ENCODE results near the gene DNPEP. TPM values are rescaled to one million over a fixed set of nuclear protein-coding genes. Genes with fewer than 3 reads are reported as not detected.

Gene DNPEP
- total and polyA plus RNA-seq, 2 donors (not counting 3 experiments of a cell fraction or from before 2014, with no cell fraction given): 40.4 to 77.5 TPM

DNA sequence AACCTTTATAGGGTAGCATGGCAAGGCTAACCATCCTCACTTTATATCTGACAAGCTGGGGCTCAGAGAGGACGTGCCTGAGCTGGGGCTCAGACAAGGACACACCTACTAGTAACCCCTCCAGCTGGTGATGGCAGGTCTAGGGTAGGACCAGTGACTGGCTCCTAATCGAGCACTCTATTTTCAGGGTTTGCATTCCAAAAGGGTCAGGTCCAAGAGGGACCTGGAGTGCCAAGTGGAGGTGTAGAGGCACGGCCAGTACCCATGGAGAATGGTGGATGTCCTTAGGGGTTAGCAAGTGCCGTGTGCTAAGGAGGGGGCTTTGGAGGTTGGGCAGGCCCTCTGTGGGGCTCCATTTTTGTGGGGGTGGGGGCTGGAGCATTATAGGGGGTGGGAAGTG lies 29.2 kb upstream of the DNPEP start:
- no peak for TF ChIP-seq MYC (IDR thresholded peaks at IDR 0.05; ENCODE audit: low read depth, low read length)
- no peak for TF ChIP-seq POLR2A (IDR thresholded peaks at IDR 0.05; ENCODE audit: low read depth, low read length)
- TF ChIP-seq GATA2 (IDR thresholded peaks at IDR 0.05; ENCODE audit: insufficient read depth, insufficient read length, low read depth, low read length): no peak
- no peak for TF ChIP-seq POLR2AphosphoS5 (IDR thresholded peaks at IDR 0.05; ENCODE audit: insufficient read depth, low read depth, low read length)
- TF ChIP-seq JUN (IDR thresholded peaks at IDR 0.05; ENCODE audit: borderline replicate concordance, insufficient read depth, insufficient read length, low read depth): no peak
- no peak for TF ChIP-seq EZH2 (IDR thresholded peaks at IDR 0.05; ENCODE audit: borderline replicate concordance, low read depth, low read length, severe bottlenecking)
- TF ChIP-seq FOS (IDR thresholded peaks at IDR 0.05; ENCODE audit: borderline replicate concordance, insufficient read depth, low read length): no peak
- Histone ChIP-seq H3K4me3 (replicated peaks in 1 of 3; ENCODE audit: insufficient read depth in 1 of 3, low read depth in 1 of 3, low read length in 3 of 3) (no peak overlapping the region), H3K27ac (ENCODE audit: insufficient read depth, low read depth, low read length) (no peak overlapping the region), H3K9me1 (replicated peaks; ENCODE audit: control insufficient read depth, extremely low read depth, insufficient read depth, low read length) (no peaks in the 10 kb centered on the region), H3K9me3 (replicated peaks; ENCODE audit: control insufficient read depth, insufficient read depth, low read length) (no peaks in the 10 kb centered on the region), H3K27me3 (ENCODE audit: control insufficient read depth in 2 of 2, insufficient read depth in 2 of 2, low read length in 2 of 2) (peaks cover 30% of the 10 kb centered on the region in 2 experiments), H3K4me1 (ENCODE audit: control insufficient read depth, extremely low read depth, insufficient read depth, low read length) (no peaks in the 10 kb centered on the region), H3K36me3 (ENCODE audit: control insufficient read depth in 2 of 2, extremely low read depth in 1 of 2, insufficient read depth in 2 of 2, low read length in 2 of 2) (no peaks in the 10 kb centered on the region), H3K4me2 (ENCODE audit: insufficient read depth, low read length) (no peak overlapping the region), H3K9ac (replicated peaks; ENCODE audit: extremely low read depth, insufficient read depth, low read length) (no peak overlapping the region), H3K79me2 (ENCODE audit: control insufficient read depth, insufficient read depth, low read length) (no peaks in the 10 kb centered on the region), H2AFZ (ENCODE audit: low read depth, low read length) (no peak overlapping the region), H4K20me1 (replicated peaks; ENCODE audit: control insufficient read depth, extremely low read depth, insufficient read depth, low read length) (no peaks in the 10 kb centered on the region)
- CTCF ChIA-PET: interaction anchor here (0.9 to 1.9 kb wide), 4 partner anchors 10 to 143 kb away, joined by 3 to 7 read pairs (median 3); no protein-coding TSS in a partner anchor
- dilution Hi-C loops (cut with MboI; ENCODE audit: extremely low pct_ligation_motif_present, low sequenced_read_pairs) (no loop called here), intact Hi-C loops (cut with micrococcal nuclease) (no loop called here)
- DNase-seq (ENCODE audit: low read depth, low spot score) (no peak), FAIRE-seq (no peak)
- POLR2A ChIA-PET: no interaction called here
- no TSS peak for BruUV-seq (replicated peaks)

DNA sequence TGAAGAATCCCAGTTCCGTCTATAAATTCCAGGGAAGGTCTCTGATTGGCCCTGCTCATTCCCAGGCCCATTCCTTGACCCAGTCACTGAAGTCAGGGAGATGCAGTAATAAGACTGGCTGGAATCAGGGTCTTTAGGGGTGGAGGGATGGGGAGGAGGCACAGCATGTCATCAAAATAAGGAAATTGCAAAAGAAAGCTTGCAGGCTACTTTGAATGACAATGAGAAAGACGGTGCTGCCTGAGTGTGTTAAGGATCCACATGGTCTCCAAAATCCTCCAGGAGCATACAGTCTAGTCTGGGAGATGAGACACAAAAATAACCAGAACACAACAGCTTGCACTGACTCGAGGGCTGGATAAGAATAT lies 28.5 kb upstream of the DNPEP start:
- dilution Hi-C loops (cut with MboI; ENCODE audit: extremely low pct_ligation_motif_present, low sequenced_read_pairs): no loop called here

More for the DNA sequence above, 28.5 kb upstream of the DNPEP start:
- no peak overlapping the region for H3K4me2 ChIP-seq (ENCODE audit: insufficient read depth, low read length)
- no peak overlapping the region for H3K9ac ChIP-seq (replicated peaks; ENCODE audit: extremely low read depth, insufficient read depth, low read length)
- BruUV-seq (replicated peaks): no TSS peak
- no peak overlapping the region for H2AFZ ChIP-seq (ENCODE audit: low read depth, low read length)
- H3K4me3 ChIP-seq (replicated peaks in 1 of 3; ENCODE audit: insufficient read depth in 1 of 3, low read depth in 1 of 3, low read length in 3 of 3): no peak overlapping the region
- POLR2A ChIA-PET: no interaction called here
- no peaks in the 10 kb centered on the region for H4K20me1 ChIP-seq (replicated peaks; ENCODE audit: control insufficient read depth, extremely low read depth, insufficient read depth, low read length)
- FAIRE-seq: no peak
- H3K9me3 ChIP-seq (replicated peaks; ENCODE audit: control insufficient read depth, insufficient read depth, low read length): no peaks in the 10 kb centered on the region
- H3K79me2 ChIP-seq (ENCODE audit: control insufficient read depth, insufficient read depth, low read length): no peaks in the 10 kb centered on the region
- H3K4me1 ChIP-seq (ENCODE audit: control insufficient read depth, extremely low read depth, insufficient read depth, low read length): no peaks in the 10 kb centered on the region
- H3K27ac ChIP-seq (ENCODE audit: insufficient read depth, low read depth, low read length): no peak overlapping the region
- intact Hi-C loops (cut with micrococcal nuclease): no loop called here
- no peaks in the 10 kb centered on the region for H3K36me3 ChIP-seq (ENCODE audit: control insufficient read depth in 2 of 2, extremely low read depth in 1 of 2, insufficient read depth in 2 of 2, low read length in 2 of 2)
- TF ChIP-seq EZH2 (IDR thresholded peaks at IDR 0.05; ENCODE audit: borderline replicate concordance, low read depth, low read length, severe bottlenecking) (no peak), FOS (IDR thresholded peaks at IDR 0.05; ENCODE audit: borderline replicate concordance, insufficient read depth, low read length) (no peak), POLR2A (IDR thresholded peaks at IDR 0.05; ENCODE audit: low read depth, low read length) (no peak), GATA2 (IDR thresholded peaks at IDR 0.05; ENCODE audit: insufficient read depth, insufficient read length, low read depth, low read length) (no peak), MYC (IDR thresholded peaks at IDR 0.05; ENCODE audit: low read depth, low read length) (no peak), POLR2AphosphoS5 (IDR thresholded peaks at IDR 0.05; ENCODE audit: insufficient read depth, low read depth, low read length) (no peak), JUN (IDR thresholded peaks at IDR 0.05; ENCODE audit: borderline replicate concordance, insufficient read depth, insufficient read length, low read depth) (no peak)
- TF ChIP-seq, protein P1, sequence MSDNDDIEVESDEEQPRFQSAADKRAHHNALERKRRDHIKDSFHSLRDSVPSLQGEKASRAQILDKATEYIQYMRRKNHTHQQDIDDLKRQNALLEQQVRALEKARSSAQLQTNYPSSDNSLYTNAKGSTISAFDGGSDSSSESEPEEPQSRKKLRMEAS (IDR thresholded peaks at IDR 0.05; ENCODE audit: insufficient read depth, insufficient read length): no peak
- TF ChIP-seq, protein P2, sequence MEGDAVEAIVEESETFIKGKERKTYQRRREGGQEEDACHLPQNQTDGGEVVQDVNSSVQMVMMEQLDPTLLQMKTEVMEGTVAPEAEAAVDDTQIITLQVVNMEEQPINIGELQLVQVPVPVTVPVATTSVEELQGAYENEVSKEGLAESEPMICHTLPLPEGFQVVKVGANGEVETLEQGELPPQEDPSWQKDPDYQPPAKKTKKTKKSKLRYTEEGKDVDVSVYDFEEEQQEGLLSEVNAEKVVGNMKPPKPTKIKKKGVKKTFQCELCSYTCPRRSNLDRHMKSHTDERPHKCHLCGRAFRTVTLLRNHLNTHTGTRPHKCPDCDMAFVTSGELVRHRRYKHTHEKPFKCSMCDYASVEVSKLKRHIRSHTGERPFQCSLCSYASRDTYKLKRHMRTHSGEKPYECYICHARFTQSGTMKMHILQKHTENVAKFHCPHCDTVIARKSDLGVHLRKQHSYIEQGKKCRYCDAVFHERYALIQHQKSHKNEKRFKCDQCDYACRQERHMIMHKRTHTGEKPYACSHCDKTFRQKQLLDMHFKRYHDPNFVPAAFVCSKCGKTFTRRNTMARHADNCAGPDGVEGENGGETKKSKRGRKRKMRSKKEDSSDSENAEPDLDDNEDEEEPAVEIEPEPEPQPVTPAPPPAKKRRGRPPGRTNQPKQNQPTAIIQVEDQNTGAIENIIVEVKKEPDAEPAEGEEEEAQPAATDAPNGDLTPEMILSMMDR (IDR thresholded peaks at IDR 0.05; ENCODE audit: extremely low read depth in 1 of 2, insufficient read depth in 1 of 2, low read depth in 1 of 2, low read length in 2 of 2): no peak
- H3K27me3 ChIP-seq (ENCODE audit: control insufficient read depth in 2 of 2, insufficient read depth in 2 of 2, low read length in 2 of 2): peaks cover 30% of the 10 kb centered on the region in 2 experiments
- CTCF ChIA-PET: interaction anchor here (0.8 to 1.9 kb wide), 6 partner anchors 11 to 143 kb away, joined by 3 to 7 read pairs (median 3); no protein-coding TSS in a partner anchor
- no peak for DNase-seq (ENCODE audit: low read depth, low spot score)
- H3K9me1 ChIP-seq (replicated peaks; ENCODE audit: control insufficient read depth, extremely low read depth, insufficient read depth, low read length): no peaks in the 10 kb centered on the region
